ENCODE results near the gene RAD52.

Gene RAD52

DNA sequence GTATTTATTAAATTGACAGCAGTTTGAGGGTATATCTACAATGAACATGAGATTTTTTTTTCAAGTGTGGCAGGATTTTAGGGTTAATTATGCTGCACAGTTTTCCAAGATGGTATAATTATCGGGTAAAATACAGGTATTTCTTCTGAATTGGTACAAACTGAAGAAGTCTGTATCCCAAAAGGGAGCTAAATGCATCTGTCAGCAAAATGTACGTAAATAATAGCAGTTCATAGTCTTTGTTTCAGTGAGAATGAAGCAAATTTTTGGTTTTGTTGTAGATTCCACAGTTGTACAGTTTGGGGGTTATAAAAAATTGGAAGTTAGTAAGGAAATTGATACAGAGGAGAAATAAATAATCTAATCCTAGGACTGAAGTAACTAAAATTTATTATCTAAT, 63.3 kb downstream of the RAD52 start:
- H3K4me3 ChIP-seq (ENCODE audit: low read length): no peak overlapping the region
- H3K4me1 ChIP-seq (ENCODE audit: control insufficient read depth, insufficient read depth, low read length): no peaks in the 10 kb centered on the region
- no peak overlapping the region for H3K9ac ChIP-seq (ENCODE audit: low read depth, low read length)
- H3K27me3 ChIP-seq (ENCODE audit: control insufficient read depth, insufficient read depth, low read length): no peaks in the 10 kb centered on the region
- H3K36me3 ChIP-seq (ENCODE audit: insufficient read depth, low read length): peaks cover 87% of the 10 kb centered on the region
- H3K9me3 ChIP-seq (replicated peaks; ENCODE audit: low read length): no peaks in the 10 kb centered on the region
- no peak overlapping the region for H3K4me2 ChIP-seq (ENCODE audit: low read length)

DNA sequence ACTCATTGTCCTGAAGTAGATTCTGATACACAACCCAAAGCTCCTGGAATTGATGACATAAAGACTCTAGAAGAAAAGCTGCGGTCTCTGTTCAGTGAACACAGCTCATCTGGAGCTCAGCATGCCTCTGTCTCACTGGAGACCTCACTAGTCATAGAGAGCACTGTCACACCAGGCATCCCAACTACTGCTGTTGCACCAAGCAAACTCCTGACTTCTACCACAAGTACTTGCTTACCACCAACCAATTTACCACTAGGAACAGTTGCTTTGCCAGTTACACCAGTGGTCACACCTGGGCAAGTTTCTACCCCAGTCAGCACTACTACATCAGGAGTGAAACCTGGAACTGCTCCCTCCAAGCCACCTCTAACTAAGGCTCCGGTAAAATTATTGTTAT, 63.8 kb downstream of the RAD52 start:
- Histone ChIP-seq H3K4me2 (ENCODE audit: low read length) (no peak overlapping the region), H3K4me1 (ENCODE audit: control insufficient read depth, insufficient read depth, low read length) (no peaks in the 10 kb centered on the region), H3K9me3 (replicated peaks; ENCODE audit: low read length) (no peaks in the 10 kb centered on the region), H3K27me3 (ENCODE audit: control insufficient read depth, insufficient read depth, low read length) (no peaks in the 10 kb centered on the region), H3K4me3 (ENCODE audit: low read length) (no peak overlapping the region), H3K9ac (ENCODE audit: low read depth, low read length) (no peak overlapping the region), H3K36me3 (ENCODE audit: insufficient read depth, low read length) (peaks cover 89% of the 10 kb centered on the region)

DNA sequence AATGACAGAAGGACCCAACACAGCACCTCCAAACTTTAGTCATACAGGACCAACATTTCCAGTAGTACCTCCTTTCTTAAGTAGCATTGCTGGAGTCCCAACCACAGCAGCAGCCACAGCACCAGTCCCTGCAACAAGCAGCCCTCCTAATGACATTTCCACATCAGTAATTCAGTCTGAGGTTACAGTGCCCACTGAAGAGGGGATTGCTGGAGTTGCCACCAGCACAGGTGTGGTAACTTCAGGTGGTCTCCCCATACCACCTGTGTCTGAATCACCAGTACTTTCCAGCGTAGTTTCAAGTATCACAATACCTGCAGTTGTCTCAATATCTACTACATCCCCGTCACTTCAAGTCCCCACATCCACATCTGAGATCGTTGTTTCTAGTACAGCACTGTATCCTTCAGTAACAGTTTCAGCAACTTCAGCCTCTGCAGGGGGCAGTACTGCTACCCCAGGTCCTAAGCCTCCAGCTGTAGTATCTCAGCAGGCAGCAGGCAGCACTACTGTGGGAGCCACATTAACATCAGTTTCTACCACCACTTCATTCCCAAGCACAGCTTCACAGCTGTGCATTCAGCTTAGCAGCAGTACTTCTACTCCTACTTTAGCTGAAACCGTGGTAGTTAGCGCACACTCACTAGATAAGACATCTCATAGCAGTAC, 64.6 kb downstream of the RAD52 start:
- H3K9me3 ChIP-seq (replicated peaks; ENCODE audit: low read length): no peaks in the 10 kb centered on the region
- peaks cover 90% of the 10 kb centered on the region for H3K36me3 ChIP-seq (ENCODE audit: insufficient read depth, low read length)
- no peaks in the 10 kb centered on the region for H3K27me3 ChIP-seq (ENCODE audit: control insufficient read depth, insufficient read depth, low read length)
- H3K4me1 ChIP-seq (ENCODE audit: control insufficient read depth, insufficient read depth, low read length): peaks cover 2% of the 10 kb centered on the region
- H3K4me3 ChIP-seq (ENCODE audit: low read length): no peak overlapping the region
- H3K4me2 ChIP-seq (ENCODE audit: low read length): no peak overlapping the region
- H3K9ac ChIP-seq (ENCODE audit: low read depth, low read length): no peak overlapping the region

DNA sequence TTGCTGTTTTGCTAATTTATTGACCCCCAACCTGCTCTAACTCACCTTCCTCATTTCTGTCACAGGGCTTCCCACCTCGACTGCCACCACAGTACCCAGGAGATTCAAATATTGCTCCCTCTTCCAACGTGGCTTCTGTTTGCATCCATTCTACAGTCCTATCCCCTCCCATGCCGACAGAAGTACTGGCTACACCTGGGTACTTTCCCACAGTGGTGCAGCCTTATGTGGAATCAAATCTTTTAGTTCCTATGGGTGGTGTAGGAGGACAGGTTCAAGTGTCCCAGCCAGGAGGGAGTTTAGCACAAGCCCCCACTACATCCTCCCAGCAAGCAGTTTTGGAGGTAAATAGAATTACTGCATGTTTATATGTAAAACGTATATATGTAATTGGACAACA, 68.8 kb downstream of the RAD52 start:
- Histone ChIP-seq H3K4me3 (ENCODE audit: low read length) (no peak overlapping the region), H3K27me3 (ENCODE audit: control insufficient read depth, insufficient read depth, low read length) (no peaks in the 10 kb centered on the region), H3K36me3 (ENCODE audit: insufficient read depth, low read length) (peaks cover 73% of the 10 kb centered on the region), H3K4me2 (ENCODE audit: low read length) (no peak overlapping the region), H3K9ac (ENCODE audit: low read depth, low read length) (no peak overlapping the region), H3K9me3 (replicated peaks; ENCODE audit: low read length) (no peaks in the 10 kb centered on the region), H3K4me1 (ENCODE audit: control insufficient read depth, insufficient read depth, low read length) (peaks cover 6% of the 10 kb centered on the region)

DNA sequence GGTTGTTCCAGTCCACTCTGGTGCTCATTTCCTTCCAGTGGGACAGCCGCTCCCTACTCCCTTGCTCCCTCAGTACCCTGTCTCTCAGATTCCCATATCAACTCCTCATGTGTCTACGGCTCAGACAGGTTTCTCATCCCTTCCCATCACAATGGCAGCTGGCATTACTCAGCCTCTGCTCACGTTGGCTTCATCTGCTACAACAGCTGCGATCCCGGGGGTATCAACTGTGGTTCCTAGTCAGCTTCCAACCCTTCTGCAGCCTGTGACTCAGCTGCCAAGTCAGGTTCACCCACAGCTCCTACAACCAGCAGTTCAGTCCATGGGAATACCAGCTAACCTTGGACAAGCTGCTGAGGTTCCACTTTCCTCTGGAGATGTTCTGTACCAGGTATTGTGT, 69.9 kb downstream of the RAD52 start:
- Histone ChIP-seq H3K4me3 (ENCODE audit: low read length) (no peak overlapping the region), H3K4me1 (ENCODE audit: control insufficient read depth, insufficient read depth, low read length) (peaks cover 6% of the 10 kb centered on the region), H3K9ac (ENCODE audit: low read depth, low read length) (no peak overlapping the region), H3K27me3 (ENCODE audit: control insufficient read depth, insufficient read depth, low read length) (no peaks in the 10 kb centered on the region), H3K4me2 (ENCODE audit: low read length) (no peak overlapping the region), H3K9me3 (replicated peaks; ENCODE audit: low read length) (no peaks in the 10 kb centered on the region), H3K36me3 (ENCODE audit: insufficient read depth, low read length) (peaks cover 67% of the 10 kb centered on the region)

DNA sequence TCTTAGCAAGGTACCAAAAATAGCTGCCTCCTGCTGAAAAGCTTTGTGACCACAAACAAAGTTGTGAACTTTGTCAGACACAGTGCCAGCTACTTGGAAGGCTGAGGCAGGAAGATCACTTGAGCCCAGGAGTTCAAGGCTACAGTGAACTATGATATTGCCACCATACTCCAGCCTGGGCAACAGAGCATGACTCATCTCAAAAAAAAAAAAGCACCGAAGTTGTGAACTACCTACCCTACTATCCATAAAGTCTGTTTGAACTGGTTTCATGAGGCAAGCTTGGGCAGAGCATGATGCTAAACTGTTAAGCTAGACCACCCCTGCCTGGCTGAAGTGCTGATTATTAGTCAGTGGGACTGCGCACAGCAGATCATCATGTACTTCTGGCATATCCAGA, 75.5 kb downstream of the RAD52 start:
- H3K27me3 ChIP-seq (ENCODE audit: control insufficient read depth, insufficient read depth, low read length): no peaks in the 10 kb centered on the region
- peaks cover 58% of the 10 kb centered on the region for H3K36me3 ChIP-seq (ENCODE audit: insufficient read depth, low read length)
- H3K9ac ChIP-seq (ENCODE audit: low read depth, low read length): no peak overlapping the region
- no peak overlapping the region for H3K4me2 ChIP-seq (ENCODE audit: low read length)
- H3K4me3 ChIP-seq (ENCODE audit: low read length): no peak overlapping the region
- no peaks in the 10 kb centered on the region for H3K4me1 ChIP-seq (ENCODE audit: control insufficient read depth, insufficient read depth, low read length)
- no peaks in the 10 kb centered on the region for H3K9me3 ChIP-seq (replicated peaks; ENCODE audit: low read length)

DNA sequence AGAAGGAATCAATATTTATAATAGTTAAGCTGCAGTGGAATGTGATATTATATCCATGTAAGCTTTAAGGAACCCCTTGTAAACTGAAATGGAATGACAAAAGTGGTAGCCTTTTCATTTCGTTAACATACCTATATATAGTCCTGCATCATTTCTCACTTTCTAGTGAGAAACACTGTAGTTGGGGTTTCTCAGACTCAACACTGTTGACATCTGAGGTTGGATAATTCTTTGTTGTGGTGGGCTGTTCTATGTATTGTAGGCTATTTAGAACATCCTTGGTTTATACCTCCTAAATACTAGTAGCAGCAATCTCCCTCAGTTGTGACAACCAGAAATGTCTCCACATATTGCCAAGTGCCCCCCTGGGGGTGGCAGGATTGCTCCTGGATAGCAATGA, 79.1 kb downstream of the RAD52 start:
- Histone ChIP-seq H3K4me2 (ENCODE audit: low read length) (no peak overlapping the region), H3K36me3 (ENCODE audit: insufficient read depth, low read length) (peaks cover 66% of the 10 kb centered on the region), H3K4me3 (ENCODE audit: low read length) (no peak overlapping the region), H3K4me1 (ENCODE audit: control insufficient read depth, insufficient read depth, low read length) (no peaks in the 10 kb centered on the region), H3K9ac (ENCODE audit: low read depth, low read length) (no peak overlapping the region), H3K27me3 (ENCODE audit: control insufficient read depth, insufficient read depth, low read length) (no peaks in the 10 kb centered on the region), H3K9me3 (replicated peaks; ENCODE audit: low read length) (no peaks in the 10 kb centered on the region)

DNA sequence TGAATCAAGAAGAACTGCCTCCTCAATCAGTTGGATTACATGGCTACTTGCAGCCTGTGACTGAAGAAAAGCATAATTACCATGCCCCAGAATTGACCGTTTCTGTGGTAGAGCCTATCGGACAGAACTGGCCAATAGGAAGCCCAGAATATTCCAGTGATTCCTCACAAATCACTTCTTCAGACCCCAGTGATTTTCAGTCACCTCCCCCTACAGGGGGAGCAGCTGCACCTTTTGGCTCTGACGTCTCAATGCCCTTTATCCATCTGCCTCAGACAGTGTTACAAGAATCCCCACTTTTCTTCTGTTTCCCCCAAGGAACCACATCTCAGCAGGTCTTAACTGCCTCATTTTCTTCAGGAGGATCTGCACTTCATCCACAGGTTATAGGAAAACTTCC, 80.8 kb downstream of the RAD52 start:
- Histone ChIP-seq H3K4me3 (ENCODE audit: low read length) (no peak overlapping the region), H3K4me1 (ENCODE audit: control insufficient read depth, insufficient read depth, low read length) (no peaks in the 10 kb centered on the region), H3K4me2 (ENCODE audit: low read length) (no peak overlapping the region), H3K36me3 (ENCODE audit: insufficient read depth, low read length) (peaks cover 63% of the 10 kb centered on the region), H3K27me3 (ENCODE audit: control insufficient read depth, insufficient read depth, low read length) (no peaks in the 10 kb centered on the region), H3K9ac (ENCODE audit: low read depth, low read length) (no peak overlapping the region), H3K9me3 (replicated peaks; ENCODE audit: low read length) (no peaks in the 10 kb centered on the region)

DNA sequence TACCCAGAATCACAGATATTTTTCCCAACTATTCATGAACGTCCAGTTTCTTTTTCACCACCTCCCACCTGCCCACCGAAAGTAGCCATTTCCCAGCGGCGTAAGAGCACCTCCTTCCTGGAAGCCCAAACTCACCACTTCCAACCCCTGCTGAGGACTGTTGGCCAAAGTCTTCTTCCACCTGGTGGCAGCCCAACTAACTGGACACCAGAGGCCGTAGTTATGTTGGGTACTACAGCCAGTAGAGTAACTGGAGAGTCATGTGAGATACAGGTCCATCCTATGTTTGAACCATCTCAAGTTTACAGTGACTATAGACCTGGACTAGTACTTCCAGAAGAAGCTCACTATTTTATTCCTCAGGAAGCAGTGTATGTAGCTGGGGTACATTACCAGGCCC, 81.6 kb downstream of the RAD52 start:
- H3K9ac ChIP-seq (ENCODE audit: low read depth, low read length): no peak overlapping the region
- peaks cover 62% of the 10 kb centered on the region for H3K36me3 ChIP-seq (ENCODE audit: insufficient read depth, low read length)
- no peaks in the 10 kb centered on the region for H3K4me1 ChIP-seq (ENCODE audit: control insufficient read depth, insufficient read depth, low read length)
- no peak overlapping the region for H3K4me2 ChIP-seq (ENCODE audit: low read length)
- H3K9me3 ChIP-seq (replicated peaks; ENCODE audit: low read length): no peaks in the 10 kb centered on the region
- H3K4me3 ChIP-seq (ENCODE audit: low read length): no peak overlapping the region
- no peaks in the 10 kb centered on the region for H3K27me3 ChIP-seq (ENCODE audit: control insufficient read depth, insufficient read depth, low read length)

DNA sequence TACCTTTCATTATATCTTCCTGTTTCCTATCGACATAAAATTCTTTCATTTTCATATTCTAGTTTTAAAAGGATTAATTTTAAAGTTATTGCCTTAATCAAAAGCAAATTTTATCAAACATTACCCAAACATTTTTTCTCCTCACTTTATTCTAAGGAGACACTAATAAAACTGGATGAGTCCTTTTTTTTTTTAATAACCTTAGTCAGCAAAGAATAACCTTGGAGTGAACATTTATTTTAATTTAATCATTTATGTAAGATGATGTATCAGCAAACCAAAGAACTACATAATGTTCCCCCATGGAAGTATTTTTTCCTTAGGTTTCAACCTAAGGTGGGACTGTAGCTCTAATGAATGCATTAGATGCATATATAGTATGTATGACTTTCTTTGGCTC, 83.9 kb downstream of the RAD52 start:
- no peak overlapping the region for H3K9ac ChIP-seq (ENCODE audit: low read depth, low read length)
- no peaks in the 10 kb centered on the region for H3K4me1 ChIP-seq (ENCODE audit: control insufficient read depth, insufficient read depth, low read length)
- H3K27me3 ChIP-seq (ENCODE audit: control insufficient read depth, insufficient read depth, low read length): no peaks in the 10 kb centered on the region
- H3K36me3 ChIP-seq (ENCODE audit: insufficient read depth, low read length): peaks cover 75% of the 10 kb centered on the region
- H3K4me3 ChIP-seq (ENCODE audit: low read length): no peak overlapping the region
- H3K4me2 ChIP-seq (ENCODE audit: low read length): no peak overlapping the region
- no peaks in the 10 kb centered on the region for H3K9me3 ChIP-seq (replicated peaks; ENCODE audit: low read length)

DNA sequence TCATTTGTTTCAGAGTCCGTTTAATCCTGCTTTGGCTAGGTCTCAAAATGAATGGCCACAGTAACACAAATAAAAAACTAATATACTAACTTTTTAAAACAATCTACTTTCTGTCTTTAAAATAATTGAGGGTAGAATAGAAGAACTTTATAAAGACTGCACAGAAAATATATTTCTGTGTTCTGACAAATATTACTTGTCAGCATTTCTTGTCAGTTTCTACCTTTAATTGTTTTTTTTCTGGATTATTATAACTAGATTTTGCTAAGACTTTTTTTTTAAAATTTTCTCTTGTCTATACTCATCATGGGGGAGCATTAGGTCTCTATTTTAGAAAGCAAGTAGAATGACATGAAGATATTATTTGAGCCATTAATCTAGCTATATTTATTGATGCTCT, 86.2 kb downstream of the RAD52 start:
- Histone ChIP-seq H3K9ac (ENCODE audit: low read depth, low read length) (no peak overlapping the region), H3K4me3 (ENCODE audit: low read length) (no peak overlapping the region), H3K9me3 (replicated peaks; ENCODE audit: low read length) (no peaks in the 10 kb centered on the region), H3K4me1 (ENCODE audit: control insufficient read depth, insufficient read depth, low read length) (peaks cover 4% of the 10 kb centered on the region), H3K36me3 (ENCODE audit: insufficient read depth, low read length) (peaks cover 71% of the 10 kb centered on the region), H3K4me2 (ENCODE audit: low read length) (no peak overlapping the region), H3K27me3 (ENCODE audit: control insufficient read depth, insufficient read depth, low read length) (no peaks in the 10 kb centered on the region)

DNA sequence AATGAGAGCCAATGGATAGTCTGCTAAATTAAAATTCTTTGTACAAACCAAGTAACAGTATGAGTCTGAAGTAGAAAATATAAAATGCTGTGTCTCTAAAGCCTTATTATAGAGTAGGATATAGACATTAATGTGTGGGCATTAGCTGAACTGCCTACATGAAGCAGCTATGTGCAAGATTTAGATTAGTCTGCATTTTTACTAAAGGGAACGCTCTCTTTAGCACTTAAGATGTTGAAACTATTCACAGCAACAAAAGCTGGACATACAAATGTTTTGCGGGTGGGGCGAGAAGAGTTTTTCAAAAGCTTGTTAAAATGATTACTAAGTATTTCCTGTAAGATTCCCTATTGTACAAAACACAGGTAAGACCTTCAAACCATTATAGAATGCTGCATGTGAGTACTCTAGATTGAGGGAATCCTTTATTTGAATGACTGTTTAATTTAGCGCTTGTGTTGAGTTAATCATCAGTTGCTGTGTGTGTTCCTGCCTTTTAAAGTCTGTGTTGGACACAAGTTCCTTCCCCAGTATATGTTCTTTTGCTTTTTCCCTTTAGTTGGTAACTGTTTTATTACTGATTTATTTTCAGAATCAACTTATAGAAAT, 87.1 kb downstream of the RAD52 start:
- H3K9me3 ChIP-seq (replicated peaks; ENCODE audit: low read length): no peaks in the 10 kb centered on the region
- H3K36me3 ChIP-seq (ENCODE audit: insufficient read depth, low read length): peaks cover 65% of the 10 kb centered on the region
- no peaks in the 10 kb centered on the region for H3K27me3 ChIP-seq (ENCODE audit: control insufficient read depth, insufficient read depth, low read length)
- peaks cover 11% of the 10 kb centered on the region for H3K4me1 ChIP-seq (ENCODE audit: control insufficient read depth, insufficient read depth, low read length)
- H3K4me3 ChIP-seq (ENCODE audit: low read length): no peak overlapping the region
- H3K4me2 ChIP-seq (ENCODE audit: low read length): no peak overlapping the region
- no peak overlapping the region for H3K9ac ChIP-seq (ENCODE audit: low read depth, low read length)
